ENCODE measurements around the gene TRIM8.

DNA sequence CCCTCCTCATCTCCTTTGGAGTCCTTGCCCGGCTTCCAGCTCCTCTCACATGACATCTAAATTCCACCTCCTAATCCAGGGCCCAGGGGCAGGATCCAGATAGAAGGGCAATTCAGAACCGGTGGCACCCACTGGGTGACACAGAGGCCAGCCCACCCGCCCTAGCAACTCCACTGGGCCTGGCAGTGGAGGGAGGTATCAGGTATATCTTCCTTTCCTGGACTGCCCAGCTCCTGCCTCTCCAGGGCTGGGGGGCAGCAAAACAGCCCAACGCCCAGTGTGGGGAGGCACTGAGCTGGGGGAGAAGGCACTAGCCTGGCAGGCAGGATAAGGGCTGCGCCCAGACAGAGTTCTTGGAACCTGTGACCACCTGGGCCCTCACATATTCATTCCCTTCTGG is 10.4 kb upstream of the TRIM8 start:
- TF ChIP-seq, protein P1, sequence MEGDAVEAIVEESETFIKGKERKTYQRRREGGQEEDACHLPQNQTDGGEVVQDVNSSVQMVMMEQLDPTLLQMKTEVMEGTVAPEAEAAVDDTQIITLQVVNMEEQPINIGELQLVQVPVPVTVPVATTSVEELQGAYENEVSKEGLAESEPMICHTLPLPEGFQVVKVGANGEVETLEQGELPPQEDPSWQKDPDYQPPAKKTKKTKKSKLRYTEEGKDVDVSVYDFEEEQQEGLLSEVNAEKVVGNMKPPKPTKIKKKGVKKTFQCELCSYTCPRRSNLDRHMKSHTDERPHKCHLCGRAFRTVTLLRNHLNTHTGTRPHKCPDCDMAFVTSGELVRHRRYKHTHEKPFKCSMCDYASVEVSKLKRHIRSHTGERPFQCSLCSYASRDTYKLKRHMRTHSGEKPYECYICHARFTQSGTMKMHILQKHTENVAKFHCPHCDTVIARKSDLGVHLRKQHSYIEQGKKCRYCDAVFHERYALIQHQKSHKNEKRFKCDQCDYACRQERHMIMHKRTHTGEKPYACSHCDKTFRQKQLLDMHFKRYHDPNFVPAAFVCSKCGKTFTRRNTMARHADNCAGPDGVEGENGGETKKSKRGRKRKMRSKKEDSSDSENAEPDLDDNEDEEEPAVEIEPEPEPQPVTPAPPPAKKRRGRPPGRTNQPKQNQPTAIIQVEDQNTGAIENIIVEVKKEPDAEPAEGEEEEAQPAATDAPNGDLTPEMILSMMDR (IDR thresholded peaks at IDR 0.05) = no peak
- TF ChIP-seq POLR2A (IDR thresholded peaks at IDR 0.05) = no peak

Measured in ovary (tissue), 3 donors.